A549 (cell line): Measurements from ENCODE around the gene TNS3. TPM values are rescaled to one million over a fixed set of nuclear protein-coding genes. Genes with fewer than 3 reads are reported as not detected.

Source experiments
- ATAC-seq, 2 experiments: fragments of 200-7000 bp in 1 of 2; fragments of >200 bp in 1 of 2; cut with Nextera tagmentation in 1 of 2; cut with Tn5 transposase in 1 of 2; 3 replicates each; pipeline versions ENCODE4 v1.8.0 to v1.9.1; 2018 to 2020; ENCODE audit warnings: mild to moderate bottlenecking in 1 of 2, moderate library complexity in 1 of 2
- CTCF ChIA-PET: fragments of 300-600 bp; sonication (Branson Sonifier 250); formaldehyde crosslinking; extraction: SDS; loops from one replicate; lab custom pipeline; 2021; ENCODE audit warnings: antibody characterized with exemption, inconsistent platforms; lab: Yijun Ruan, JAX
- POLR2A ChIA-PET: fragments of 350-600 bp; formaldehyde crosslinking; extraction: SDS; loops from one replicate; lab custom pipeline; 2021; ENCODE audit warnings: antibody characterized with exemption, inconsistent platforms; lab: Yijun Ruan, JAX
- DNase-seq, 2 experiments: peaks; one replicate each; pipeline versions ENCODE4 v3.0.0 to v3.0.0-alpha.2; 2011 to 2016; ENCODE audit warnings: low read depth in 1 of 2, low spot score in 1 of 2
- FAIRE-seq: peaks from 2 replicates; lab custom pipeline; 2011; peaks lifted over from hg19 to GRCh38; lab: Jason Lieb, UNC
- H3K27ac ChIP-seq, 2 experiments: fragments of >200 bp; sonication (Bioruptor Twin); formaldehyde crosslinking; 3 replicates each; pipeline ENCODE4 v1.5.1; 2016 to 2017
- H3K4me1 ChIP-seq: fragments of >200 bp; sonication (Bioruptor Twin); formaldehyde crosslinking; 3 replicates; pipeline ENCODE4 v1.6.1; 2016
- H3K4me2 ChIP-seq: fragments of >200 bp; sonication (Bioruptor Twin); formaldehyde crosslinking; 3 replicates; pipeline ENCODE4 v1.6.1; 2016
- H3K4me3 ChIP-seq: fragments of >200 bp; sonication (Bioruptor Twin); formaldehyde crosslinking; 3 replicates; pipeline ENCODE4 v1.5.1; 2016
- H3K9me3 ChIP-seq: fragments of >200 bp; sonication (Bioruptor Twin); formaldehyde crosslinking; 3 replicates; pipeline ENCODE4 v1.6.1; 2016
- CBX2 ChIP-seq: fragments of 200-600 bp; sonication (generic); IDR thresholded peaks from 2 replicates; pipeline ENCODE4 v1.6.1; 2016; ENCODE audit warnings: low read depth, mild to moderate bottlenecking, borderline replicate concordance
- CEBPB ChIP-seq, 2 experiments: fragments of >200 bp in 1 of 2; sonication (Bioruptor Twin) in 1 of 2; formaldehyde crosslinking in 1 of 2; IDR thresholded peaks; 2 replicates each; pipeline ENCODE4 v1.6.1; 2012 to 2016
- CTCF ChIP-seq: fragments of >200 bp; sonication (Bioruptor Twin); formaldehyde crosslinking; IDR thresholded peaks from 3 replicates; pipeline ENCODE4 v1.5.1; 2016
- HEYL ChIP-seq: fragments of 250-450 bp; sonication (Bioruptor Pico); IDR thresholded peaks from 2 replicates; pipeline ENCODE4 v1.8.0; 2021; ENCODE audit warnings: mild to moderate bottlenecking, moderate library complexity
- HOXB5 ChIP-seq: fragments of 250-450 bp; sonication (Bioruptor Pico); IDR thresholded peaks from 2 replicates; pipeline ENCODE4 v1.5.0; 2020; ENCODE audit warnings: mild to moderate bottlenecking, moderate library complexity
- JUNB ChIP-seq: fragments of >200 bp; sonication (Bioruptor Twin); formaldehyde crosslinking; IDR thresholded peaks from 2 replicates; pipeline ENCODE4 v1.6.1; 2016
- KDM1A ChIP-seq: fragments of 200-600 bp; sonication (generic); IDR thresholded peaks from 2 replicates; pipeline ENCODE4 v1.6.1; 2016; ENCODE audit warnings: low read depth, mild to moderate bottlenecking
- KDM5A ChIP-seq: fragments of 200-600 bp; sonication (generic); IDR thresholded peaks from 2 replicates; pipeline ENCODE4 v1.6.1; 2016; ENCODE audit warnings: antibody characterized with exemption, mild to moderate bottlenecking
- NFE2L2 ChIP-seq: fragments of 150-350 bp; conservative IDR thresholded peaks from 2 replicates; pipeline ENCODE4 v1.6.1; 2014; ENCODE audit warnings: low read length
- PBX3 ChIP-seq: IDR thresholded peaks from 2 replicates; pipeline ENCODE4 v1.6.1; 2012
- PHF8 ChIP-seq: fragments of 200-600 bp; sonication (generic); IDR thresholded peaks from 2 replicates; pipeline ENCODE4 v1.6.1; 2016; ENCODE audit warnings: low read depth, mild to moderate bottlenecking, antibody characterized with exemption, moderate library complexity, borderline replicate concordance
- POLR2AphosphoS2 ChIP-seq: conservative IDR thresholded peaks from 2 replicates; pipeline ENCODE4 v1.6.1; 2012; ENCODE audit warnings: low read length, improper control_type of control experiment, inconsistent platforms
- RNF2 ChIP-seq: fragments of 200-600 bp; sonication (generic); IDR thresholded peaks from 2 replicates; pipeline ENCODE4 v1.6.1; 2016; ENCODE audit warnings: low read depth, mild to moderate bottlenecking, antibody characterized with exemption, moderate library complexity, borderline replicate concordance
- TFCP2L1 ChIP-seq: fragments of 250-450 bp; sonication (Bioruptor Pico); IDR thresholded peaks from 2 replicates; pipeline ENCODE4 v1.5.0; 2021; ENCODE audit warnings: mild to moderate bottlenecking
- USF2 ChIP-seq: fragments of 450-650 bp; IDR thresholded peaks from 2 replicates; pipeline ENCODE4 v1.6.1; 2014; ENCODE audit warnings: antibody characterized with exemption
- whole genome bisulfite sequencing: methylation state at CpG from one replicate; pipeline ENCODE4 v1.1.6; 2017; ENCODE audit errors: missing lambda C conversion rate; 5-methylcytosine and 5-hydroxymethylcytosine counted together
- polyA plus RNA-seq, 4 experiments: library from polyadenylated mRNA; depleted of rRNA in 3 of 4; stranded (reverse); fragments of >200 nt; fragmentation: RNase III in 1 of 4; extraction: RNeasy Plus Mini Kit Qiagen cat#74134 plus additional on column Dnase treatment in 1 of 4; gene quantifications; 2 replicates in 3 of 4; 3 replicates in 1 of 4; pipeline ENCODE4 v1.2.3, GENCODE V29; 2011 to 2017
- TF ChIP-seq, protein P1 (sequence below): fragments of 200-600 bp; sonication (generic); IDR thresholded peaks from 2 replicates; pipeline ENCODE4 v1.6.1; 2016; ENCODE audit warnings: antibody characterized with exemption, mild to moderate bottlenecking, moderate library complexity
- TF ChIP-seq, protein P2 (sequence below): fragments of >200 bp; sonication (Bioruptor Twin); formaldehyde crosslinking; IDR thresholded peaks from 2 replicates; pipeline ENCODE4 v1.6.1; 2016

TNS3 gene
- polyA plus RNA-seq, 2 of the 4 experiments (the other 2 are of a cell fraction): 107 to 134 TPM

DNA sequence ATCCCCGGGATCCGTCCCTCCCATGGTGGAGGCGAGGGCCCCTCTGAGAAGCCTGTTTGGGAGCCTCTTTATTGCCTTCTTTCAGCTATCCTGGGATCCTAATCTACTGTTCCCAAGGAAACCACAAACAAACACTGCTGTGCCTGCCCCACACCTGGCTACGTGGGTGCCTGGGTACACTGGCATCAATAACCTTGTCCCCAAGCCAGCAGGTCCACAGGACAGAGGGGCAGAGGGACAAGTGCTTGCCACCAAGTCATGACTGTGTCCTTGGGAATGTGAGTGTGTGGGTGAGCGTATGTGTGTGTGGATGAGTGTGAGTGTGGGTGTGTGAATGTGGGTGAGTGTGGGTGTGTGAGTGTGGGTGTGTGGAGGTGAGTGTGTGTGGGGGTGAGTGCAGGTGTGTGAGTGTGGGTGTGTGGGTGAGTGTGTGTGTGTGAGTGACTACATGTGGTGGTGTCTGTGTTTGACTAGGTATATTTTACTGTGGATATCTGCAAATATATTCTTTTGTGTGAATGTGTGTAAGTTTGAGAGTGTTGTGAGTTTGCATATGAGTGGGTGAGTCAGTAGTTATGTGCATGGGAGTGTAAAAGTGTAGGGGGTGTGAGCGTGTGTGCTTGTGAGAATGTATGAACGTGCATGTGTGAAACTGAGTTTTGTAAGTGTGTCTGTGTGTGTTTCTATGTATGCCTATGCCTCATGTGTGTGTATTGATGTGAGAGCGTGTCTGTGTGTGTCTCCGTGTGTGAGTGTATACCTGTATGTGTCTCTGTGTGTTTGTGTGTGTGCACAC, 96.1 kb downstream of the TNS3 start:
- FAIRE-seq: peak; percentile 13
- H3K4me2 ChIP-seq: peak overlapping the region; percentile 18; the same call in 2 of the 3 replicates
- peak in 1 of 2 experiments; percentile 42 for DNase-seq
- CTCF ChIA-PET: interaction anchor here (1.0 to 1.2 kb wide), 2 partner anchors 21 kb away, joined by 3 to 4 read pairs; no protein-coding TSS in a partner anchor
- H3K27ac ChIP-seq: peak overlapping the region in 1 of 2 experiments; percentile 40; a peak in 3 of 6 replicates
- TF ChIP-seq JUNB (no peak), NFE2L2 (no peak), CEBPB (IDR thresholded peaks at IDR 0.05) (no peak), RNF2 (no peak), HEYL (CRISPR knock-in tag) (no peak), CBX2 (no peak), PHF8 (no peak), USF2 (no peak), HOXB5 (CRISPR knock-in tag) (no peak), PBX3 (no peak), POLR2AphosphoS2 (no peak), KDM1A (no peak), CTCF (no peak), KDM5A (no peak), TFCP2L1 (CRISPR knock-in tag) (no peak)
- TF ChIP-seq, protein P1, sequence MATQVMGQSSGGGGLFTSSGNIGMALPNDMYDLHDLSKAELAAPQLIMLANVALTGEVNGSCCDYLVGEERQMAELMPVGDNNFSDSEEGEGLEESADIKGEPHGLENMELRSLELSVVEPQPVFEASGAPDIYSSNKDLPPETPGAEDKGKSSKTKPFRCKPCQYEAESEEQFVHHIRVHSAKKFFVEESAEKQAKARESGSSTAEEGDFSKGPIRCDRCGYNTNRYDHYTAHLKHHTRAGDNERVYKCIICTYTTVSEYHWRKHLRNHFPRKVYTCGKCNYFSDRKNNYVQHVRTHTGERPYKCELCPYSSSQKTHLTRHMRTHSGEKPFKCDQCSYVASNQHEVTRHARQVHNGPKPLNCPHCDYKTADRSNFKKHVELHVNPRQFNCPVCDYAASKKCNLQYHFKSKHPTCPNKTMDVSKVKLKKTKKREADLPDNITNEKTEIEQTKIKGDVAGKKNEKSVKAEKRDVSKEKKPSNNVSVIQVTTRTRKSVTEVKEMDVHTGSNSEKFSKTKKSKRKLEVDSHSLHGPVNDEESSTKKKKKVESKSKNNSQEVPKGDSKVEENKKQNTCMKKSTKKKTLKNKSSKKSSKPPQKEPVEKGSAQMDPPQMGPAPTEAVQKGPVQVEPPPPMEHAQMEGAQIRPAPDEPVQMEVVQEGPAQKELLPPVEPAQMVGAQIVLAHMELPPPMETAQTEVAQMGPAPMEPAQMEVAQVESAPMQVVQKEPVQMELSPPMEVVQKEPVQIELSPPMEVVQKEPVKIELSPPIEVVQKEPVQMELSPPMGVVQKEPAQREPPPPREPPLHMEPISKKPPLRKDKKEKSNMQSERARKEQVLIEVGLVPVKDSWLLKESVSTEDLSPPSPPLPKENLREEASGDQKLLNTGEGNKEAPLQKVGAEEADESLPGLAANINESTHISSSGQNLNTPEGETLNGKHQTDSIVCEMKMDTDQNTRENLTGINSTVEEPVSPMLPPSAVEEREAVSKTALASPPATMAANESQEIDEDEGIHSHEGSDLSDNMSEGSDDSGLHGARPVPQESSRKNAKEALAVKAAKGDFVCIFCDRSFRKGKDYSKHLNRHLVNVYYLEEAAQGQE: no peak
- TF ChIP-seq, protein P2, sequence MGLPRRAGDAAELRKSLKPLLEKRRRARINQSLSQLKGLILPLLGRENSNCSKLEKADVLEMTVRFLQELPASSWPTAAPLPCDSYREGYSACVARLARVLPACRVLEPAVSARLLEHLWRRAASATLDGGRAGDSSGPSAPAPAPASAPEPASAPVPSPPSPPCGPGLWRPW: no peak
- TF ChIP-seq, all 56 proteins: peak for 0
- WGBS: 79% methylated on average over 9 of the region's 9 CpGs
- Histone ChIP-seq H3K4me3 (no peak overlapping the region), H3K9me3 (no peaks in the 10 kb centered on the region), H3K4me1 (peaks cover 96% of the 10 kb centered on the region)
- peak; percentile 10 to 23; a peak in 4 of 6 replicates for ATAC-seq
- POLR2A ChIA-PET: no interaction called here
